ENCODE results near the gene HOXA2. TPM values are rescaled to one million over a fixed set of nuclear protein-coding genes. Genes with fewer than 3 reads are reported as not detected.

Gene HOXA2
- total RNA-seq, 4 donors from 2014 or later = 0.39 to 2.5 (median 1.8) TPM

DNA sequence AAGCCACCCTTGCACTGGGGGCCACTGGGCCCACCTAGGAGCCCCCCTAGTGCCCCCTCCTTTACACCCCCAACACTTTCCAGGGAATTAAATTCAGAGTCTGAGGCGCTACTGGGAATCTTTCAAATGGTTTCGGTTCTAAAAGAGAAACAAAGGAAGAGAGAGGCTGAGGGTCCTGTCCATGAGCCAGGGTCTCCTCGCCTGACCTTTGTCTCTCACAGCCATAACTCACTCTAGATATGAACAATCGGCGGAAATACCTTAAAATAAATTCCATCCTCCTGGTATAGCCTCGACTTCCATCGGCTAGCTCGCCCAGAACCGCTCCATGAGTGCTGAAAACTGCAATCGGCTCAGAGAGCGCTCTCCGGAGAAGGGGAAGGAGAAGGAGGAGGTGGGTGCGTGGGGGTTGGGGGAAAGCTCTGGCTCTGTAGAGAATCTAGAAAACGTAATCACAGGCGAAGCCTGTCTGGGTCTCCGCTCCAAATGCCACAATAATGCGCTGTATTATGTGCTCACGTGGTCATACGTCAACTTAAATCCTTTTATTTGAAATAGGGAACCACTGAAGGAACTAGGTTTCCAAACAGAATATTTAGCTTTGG, 15.5 kb upstream of the HOXA2 start:
- H3K4me3 ChIP-seq (ENCODE audit: low read depth, poor library complexity, severe bottlenecking) = no peak overlapping the region
- 74 to 81% methylated on average over 19 of the region's 19 CpGs for WGBS, 2 donors
- intact Hi-C loops (cut with DNase I; ENCODE audit: low total_unique reads) = no loop called here
- peak in 1 of 2 donors; percentile 49 for DNase-seq (ENCODE audit: low spot score in 2 of 2)
- TF ChIP-seq, protein P1, sequence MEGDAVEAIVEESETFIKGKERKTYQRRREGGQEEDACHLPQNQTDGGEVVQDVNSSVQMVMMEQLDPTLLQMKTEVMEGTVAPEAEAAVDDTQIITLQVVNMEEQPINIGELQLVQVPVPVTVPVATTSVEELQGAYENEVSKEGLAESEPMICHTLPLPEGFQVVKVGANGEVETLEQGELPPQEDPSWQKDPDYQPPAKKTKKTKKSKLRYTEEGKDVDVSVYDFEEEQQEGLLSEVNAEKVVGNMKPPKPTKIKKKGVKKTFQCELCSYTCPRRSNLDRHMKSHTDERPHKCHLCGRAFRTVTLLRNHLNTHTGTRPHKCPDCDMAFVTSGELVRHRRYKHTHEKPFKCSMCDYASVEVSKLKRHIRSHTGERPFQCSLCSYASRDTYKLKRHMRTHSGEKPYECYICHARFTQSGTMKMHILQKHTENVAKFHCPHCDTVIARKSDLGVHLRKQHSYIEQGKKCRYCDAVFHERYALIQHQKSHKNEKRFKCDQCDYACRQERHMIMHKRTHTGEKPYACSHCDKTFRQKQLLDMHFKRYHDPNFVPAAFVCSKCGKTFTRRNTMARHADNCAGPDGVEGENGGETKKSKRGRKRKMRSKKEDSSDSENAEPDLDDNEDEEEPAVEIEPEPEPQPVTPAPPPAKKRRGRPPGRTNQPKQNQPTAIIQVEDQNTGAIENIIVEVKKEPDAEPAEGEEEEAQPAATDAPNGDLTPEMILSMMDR (IDR thresholded peaks at IDR 0.05) = no peak
- TF ChIP-seq POLR2A (IDR thresholded peaks at IDR 0.05) = no peak

DNA sequence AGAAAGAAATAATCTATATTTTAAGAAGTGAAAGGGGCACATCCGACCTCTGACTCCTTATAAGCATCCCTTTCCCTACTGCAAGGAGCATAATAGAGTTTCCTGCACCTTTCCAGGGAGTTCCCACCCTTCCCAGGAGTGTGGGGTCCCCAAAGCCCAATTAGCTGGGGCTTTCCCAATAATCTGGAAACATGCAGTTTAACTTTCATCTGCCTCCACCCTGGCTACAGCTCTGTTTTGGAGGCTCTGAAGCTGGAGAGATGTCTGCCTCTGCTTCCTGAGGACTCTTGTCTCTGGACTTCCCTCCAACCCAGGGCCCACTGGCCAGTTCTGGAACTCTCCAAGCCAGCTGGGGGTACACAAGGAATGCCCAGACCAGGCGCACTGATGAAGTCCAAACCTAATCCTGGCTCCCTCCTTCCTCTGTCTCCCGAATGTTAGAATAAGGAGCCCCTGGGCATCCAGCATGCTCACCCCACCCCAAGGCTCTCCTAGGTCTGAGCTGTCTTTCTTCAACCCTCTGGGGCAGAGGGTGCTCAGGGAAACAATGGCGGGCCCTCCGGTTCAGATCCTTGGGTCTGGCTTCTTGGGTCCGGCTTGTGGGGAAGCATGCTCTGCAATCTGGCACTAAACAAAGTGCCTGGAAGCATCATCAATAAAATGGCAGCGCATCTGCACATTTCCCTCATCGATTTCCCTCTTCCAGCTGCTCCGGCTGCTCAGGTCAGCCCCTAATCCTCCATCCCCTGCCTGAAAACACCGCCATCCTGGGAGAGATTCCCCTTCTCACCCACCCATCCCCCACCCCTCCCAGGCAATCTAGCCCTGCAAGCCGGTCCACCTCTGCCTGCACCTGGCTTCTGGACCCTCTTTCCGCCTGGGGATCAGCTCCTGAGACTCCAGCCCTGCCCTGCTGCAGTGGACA, 14.7 kb upstream of the HOXA2 start:
- TF ChIP-seq, protein P1 (IDR thresholded peaks at IDR 0.05) = no peak
- no peak for TF ChIP-seq POLR2A (IDR thresholded peaks at IDR 0.05)
- DNase-seq (ENCODE audit: low spot score in 2 of 2) = no peak
- H3K4me3 ChIP-seq (ENCODE audit: low read depth, poor library complexity, severe bottlenecking) = no peak overlapping the region
- intact Hi-C loops (cut with DNase I; ENCODE audit: low total_unique reads) = no loop called here
- 83 to 87% methylated on average over 12 of the region's 12 CpGs for WGBS, 2 donors

DNA sequence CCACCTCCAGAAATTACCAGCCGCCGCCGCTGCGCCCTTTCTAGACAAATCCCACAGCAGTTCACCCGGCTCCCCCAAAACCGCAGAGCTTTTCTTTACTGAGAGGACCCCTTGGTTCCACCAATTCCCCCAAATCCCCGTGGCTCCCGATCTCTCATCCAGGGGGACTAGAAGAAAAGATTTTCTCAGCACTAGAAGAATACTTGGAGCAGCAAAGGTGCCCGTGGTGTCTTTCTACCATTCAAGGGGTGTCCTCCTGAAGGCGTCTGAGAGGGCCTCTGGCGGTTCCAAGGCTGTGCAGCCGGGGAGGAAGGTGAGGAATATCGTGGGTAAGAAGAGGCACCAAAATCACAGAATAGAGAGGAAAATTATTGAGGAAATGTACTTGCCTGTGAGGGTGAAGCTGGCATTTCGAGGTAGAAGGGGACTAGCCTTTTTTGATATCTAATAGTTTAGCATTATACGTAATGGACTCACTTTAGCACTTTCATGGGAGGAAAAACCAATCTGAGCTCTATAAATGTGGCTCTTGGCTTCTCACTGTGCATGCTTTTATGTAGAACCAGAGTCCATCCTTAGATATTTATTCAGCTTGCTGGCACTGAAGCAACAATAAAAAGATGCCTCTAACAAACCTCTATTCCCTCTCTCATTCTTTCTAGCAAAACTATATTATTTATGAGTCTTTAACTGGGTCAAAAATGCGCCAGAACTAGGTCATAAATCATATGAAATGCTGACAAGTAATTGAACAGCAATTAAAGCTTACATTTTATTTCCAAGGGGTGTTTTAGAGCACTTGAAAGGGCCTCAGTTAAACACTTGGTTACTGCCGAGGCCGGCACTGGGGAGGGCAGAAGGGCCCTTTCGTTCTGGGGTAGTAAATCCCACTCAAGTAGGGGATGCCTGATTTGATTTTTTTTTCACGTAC, 13.8 kb upstream of the HOXA2 start:
- no peak overlapping the region for H3K4me3 ChIP-seq (ENCODE audit: low read depth, poor library complexity, severe bottlenecking)
- TF ChIP-seq, protein P1 (IDR thresholded peaks at IDR 0.05) = no peak
- no peak for TF ChIP-seq POLR2A (IDR thresholded peaks at IDR 0.05)
- DNase-seq (ENCODE audit: low spot score in 2 of 2) = no peak
- WGBS, 2 donors = 79 to 83% methylated on average over 20 of the region's 20 CpGs
- intact Hi-C loops (cut with DNase I; ENCODE audit: low total_unique reads) = no loop called here

DNA sequence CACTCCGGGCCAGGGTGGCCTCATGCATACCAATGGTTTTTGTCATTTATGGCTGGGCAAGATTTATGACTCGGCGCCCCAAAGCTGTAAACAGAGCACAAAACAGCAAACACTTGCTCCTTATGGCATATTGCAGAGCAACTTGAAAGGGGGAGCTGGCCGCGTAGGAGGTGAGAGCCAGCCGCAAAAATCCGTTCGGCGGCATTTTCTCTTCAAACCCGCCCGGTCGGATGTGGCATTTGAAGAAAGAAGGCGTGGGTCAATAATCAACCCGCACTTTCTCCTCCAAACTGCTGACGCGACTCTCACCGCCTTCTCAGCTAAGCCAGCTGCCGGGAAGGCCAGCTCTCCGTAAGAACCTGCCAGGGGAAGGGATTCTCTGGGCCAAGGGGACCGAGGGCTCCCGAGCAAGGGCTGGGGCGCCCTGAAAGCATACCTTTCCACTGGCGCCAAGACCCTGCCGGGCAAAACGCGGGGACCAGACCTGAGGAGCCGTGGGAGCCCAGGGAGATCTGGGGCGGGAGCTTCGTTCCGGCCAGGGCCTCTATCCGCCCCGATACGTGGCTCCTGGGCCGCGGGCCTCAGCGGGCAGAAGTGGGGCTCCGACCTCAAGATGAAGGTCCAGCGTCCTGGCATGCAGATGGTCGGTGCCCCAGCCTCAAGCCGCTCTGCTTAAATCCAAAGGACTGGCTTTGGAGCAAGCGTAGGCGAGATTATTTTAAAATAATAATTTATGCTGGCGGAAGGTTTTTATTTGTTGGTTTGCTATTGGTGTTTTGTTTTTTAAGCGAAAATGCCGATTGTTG, 12.9 kb upstream of the HOXA2 start:
- no peak overlapping the region for H3K4me3 ChIP-seq (ENCODE audit: low read depth, poor library complexity, severe bottlenecking)
- intact Hi-C loops (cut with DNase I; ENCODE audit: low total_unique reads) = no loop called here
- WGBS, 2 donors = 78 to 85% methylated on average over 34 to 45 of the region's 45 CpGs
- TF ChIP-seq POLR2A (IDR thresholded peaks at IDR 0.05) = no peak
- TF ChIP-seq, protein P1 (IDR thresholded peaks at IDR 0.05) = no peak
- no peak for DNase-seq (ENCODE audit: low spot score in 2 of 2)

DNA sequence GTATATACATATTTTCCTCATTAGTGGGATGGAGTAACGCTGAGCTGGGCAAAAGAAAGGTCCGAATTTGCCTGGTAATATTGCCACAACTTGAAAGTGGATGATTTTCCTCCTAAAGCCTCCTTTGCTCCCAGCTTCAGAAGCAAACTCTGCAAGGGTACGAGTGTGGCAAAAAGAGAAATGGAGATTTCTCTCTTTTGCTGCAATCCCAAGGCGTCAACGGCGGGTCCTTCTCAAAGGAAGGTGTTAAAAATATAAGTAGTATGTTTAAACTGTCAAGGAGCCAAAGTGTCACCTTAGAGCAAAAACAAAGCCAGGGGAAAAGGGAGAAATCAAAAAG, 12.4 kb upstream of the HOXA2 start:
- no peak overlapping the region for H3K4me3 ChIP-seq (ENCODE audit: low read depth, poor library complexity, severe bottlenecking)
- 78 to 81% methylated on average over 6 of the region's 6 CpGs for WGBS, 2 donors
- DNase-seq (ENCODE audit: low spot score in 2 of 2) = no peak
- intact Hi-C loops (cut with DNase I; ENCODE audit: low total_unique reads) = no loop called here
- TF ChIP-seq, protein P1 (IDR thresholded peaks at IDR 0.05) = no peak
- no peak for TF ChIP-seq POLR2A (IDR thresholded peaks at IDR 0.05)
